A549 (cell line): ENCODE results near the gene GPR137C. TPM values are rescaled to one million over a fixed set of nuclear protein-coding genes. Genes with fewer than 3 reads are reported as not detected.

Experiments used
- ATAC-seq, 2 experiments: fragments of 200-7000 bp in 1 of 2; fragments of >200 bp in 1 of 2; cut with Nextera tagmentation in 1 of 2; cut with Tn5 transposase in 1 of 2; 3 replicates each; pipeline versions ENCODE4 v1.8.0 to v1.9.1; 2018 to 2020; ENCODE audit warnings: mild to moderate bottlenecking in 1 of 2, moderate library complexity in 1 of 2
- CTCF ChIA-PET: fragments of 300-600 bp; sonication (Branson Sonifier 250); formaldehyde crosslinking; extraction: SDS; loops from one replicate; lab custom pipeline; 2021; ENCODE audit warnings: antibody characterized with exemption, inconsistent platforms; lab: Yijun Ruan, JAX
- POLR2A ChIA-PET: fragments of 350-600 bp; formaldehyde crosslinking; extraction: SDS; loops from one replicate; lab custom pipeline; 2021; ENCODE audit warnings: antibody characterized with exemption, inconsistent platforms; lab: Yijun Ruan, JAX
- DNase-seq, 2 experiments: peaks; one replicate each; pipeline versions ENCODE4 v3.0.0 to v3.0.0-alpha.2; 2011 to 2016; ENCODE audit warnings: low read depth in 1 of 2, low spot score in 1 of 2
- FAIRE-seq: peaks from 2 replicates; lab custom pipeline; 2011; peaks lifted over from hg19 to GRCh38; lab: Jason Lieb, UNC
- H3K27ac ChIP-seq, 2 experiments: fragments of >200 bp; sonication (Bioruptor Twin); formaldehyde crosslinking; 3 replicates each; pipeline ENCODE4 v1.5.1; 2016 to 2017
- H3K4me1 ChIP-seq: fragments of >200 bp; sonication (Bioruptor Twin); formaldehyde crosslinking; 3 replicates; pipeline ENCODE4 v1.6.1; 2016
- H3K4me2 ChIP-seq: fragments of >200 bp; sonication (Bioruptor Twin); formaldehyde crosslinking; 3 replicates; pipeline ENCODE4 v1.6.1; 2016
- H3K4me3 ChIP-seq: fragments of >200 bp; sonication (Bioruptor Twin); formaldehyde crosslinking; 3 replicates; pipeline ENCODE4 v1.5.1; 2016
- H3K9me3 ChIP-seq: fragments of >200 bp; sonication (Bioruptor Twin); formaldehyde crosslinking; 3 replicates; pipeline ENCODE4 v1.6.1; 2016
- CBX8 ChIP-seq: fragments of 200-600 bp; sonication (generic); IDR thresholded peaks from 2 replicates; pipeline ENCODE4 v1.6.1; 2016
- CHD2 ChIP-seq: fragments of 150-350 bp; IDR thresholded peaks from 2 replicates; pipeline ENCODE4 v1.6.1; 2014; ENCODE audit warnings: low read length; ENCODE audit not compliant: partially characterized antibody
- CTCF ChIP-seq: fragments of >200 bp; sonication (Bioruptor Twin); formaldehyde crosslinking; IDR thresholded peaks from 3 replicates; pipeline ENCODE4 v1.5.1; 2016
- EHF ChIP-seq: fragments of 250-450 bp; sonication (Bioruptor Pico); IDR thresholded peaks from 2 replicates; pipeline ENCODE4 v1.5.0; 2020; ENCODE audit warnings: mild to moderate bottlenecking
- ESRRA ChIP-seq: fragments of 150-350 bp; IDR thresholded peaks from 2 replicates; pipeline ENCODE4 v1.6.1; 2014; ENCODE audit warnings: mild to moderate bottlenecking, low read length, borderline replicate concordance
- FOSB ChIP-seq: fragments of 250-450 bp; sonication (Bioruptor Pico); IDR thresholded peaks from 2 replicates; pipeline ENCODE4 v1.5.0; 2020; ENCODE audit warnings: mild to moderate bottlenecking, moderate library complexity
- GATA3 ChIP-seq: IDR thresholded peaks from 2 replicates; pipeline ENCODE4 v1.6.1; 2012; ENCODE audit warnings: borderline replicate concordance
- HOXA7 ChIP-seq: fragments of 250-450 bp; sonication (Bioruptor Pico); IDR thresholded peaks from 2 replicates; pipeline ENCODE4 v1.5.0; 2020; ENCODE audit warnings: mild to moderate bottlenecking, moderate library complexity
- HOXB13 ChIP-seq: fragments of 250-450 bp; sonication (Bioruptor Pico); IDR thresholded peaks from 2 replicates; pipeline ENCODE4 v1.5.0; 2020; ENCODE audit warnings: low read depth, mild to moderate bottlenecking, moderate library complexity
- JUN ChIP-seq, 2 experiments: fragments of >200 bp; sonication (Bioruptor Twin); formaldehyde crosslinking; IDR thresholded peaks; 2 replicates in 1 of 2; 3 replicates in 1 of 2; pipeline ENCODE4 v1.6.1; 2016 to 2017
- MAZ ChIP-seq: fragments of 150-350 bp; IDR thresholded peaks from 2 replicates; pipeline ENCODE4 v1.6.1; 2014; ENCODE audit warnings: antibody characterized with exemption, low read depth, low read length, borderline replicate concordance
- NFE2L2 ChIP-seq: fragments of 150-350 bp; conservative IDR thresholded peaks from 2 replicates; pipeline ENCODE4 v1.6.1; 2014; ENCODE audit warnings: low read length
- NR3C1 ChIP-seq: fragments of >200 bp; sonication (Bioruptor Twin); formaldehyde crosslinking; IDR thresholded peaks from 3 replicates; pipeline ENCODE4 v1.6.1; 2017
- RARB ChIP-seq: fragments of 250-450 bp; sonication (Bioruptor Pico); IDR thresholded peaks from 2 replicates; pipeline ENCODE4 v1.8.0; 2021; ENCODE audit warnings: mild to moderate bottlenecking, moderate library complexity
- REST ChIP-seq: fragments of 200-600 bp; sonication (generic); IDR thresholded peaks from 2 replicates; pipeline ENCODE4 v1.6.1; 2016; ENCODE audit warnings: antibody characterized with exemption, mild to moderate bottlenecking, moderate library complexity
- RNF2 ChIP-seq: fragments of 200-600 bp; sonication (generic); IDR thresholded peaks from 2 replicates; pipeline ENCODE4 v1.6.1; 2016; ENCODE audit warnings: low read depth, mild to moderate bottlenecking, antibody characterized with exemption, moderate library complexity, borderline replicate concordance
- SREBF2 ChIP-seq: fragments of 450-650 bp; IDR thresholded peaks from 2 replicates; pipeline ENCODE4 v1.6.1; 2014; ENCODE audit warnings: mild to moderate bottlenecking, moderate library complexity
- TFCP2L1 ChIP-seq: fragments of 250-450 bp; sonication (Bioruptor Pico); IDR thresholded peaks from 2 replicates; pipeline ENCODE4 v1.5.0; 2021; ENCODE audit warnings: mild to moderate bottlenecking
- TP53 ChIP-seq: fragments of 250-450 bp; sonication (Bioruptor Pico); IDR thresholded peaks from 2 replicates; pipeline ENCODE4 v1.5.0; 2021; ENCODE audit warnings: mild to moderate bottlenecking, moderate library complexity
- ZC3H11A ChIP-seq: fragments of 450-650 bp; IDR thresholded peaks from 2 replicates; pipeline ENCODE4 v1.6.1; 2014; ENCODE audit warnings: antibody characterized with exemption, mild to moderate bottlenecking
- ZNF302 ChIP-seq: fragments of 250-450 bp; sonication (Bioruptor Pico); IDR thresholded peaks from 2 replicates; pipeline ENCODE4 v1.9.0; 2021; ENCODE audit warnings: inconsistent platforms, mild to moderate bottlenecking, moderate library complexity
- WGBS: methylation state at CpG from one replicate; pipeline ENCODE4 v1.1.6; 2017; ENCODE audit errors: missing lambda C conversion rate; 5-methylcytosine and 5-hydroxymethylcytosine counted together
- polyA plus RNA-seq, 4 experiments: library from polyadenylated mRNA; depleted of rRNA in 3 of 4; stranded (reverse); fragments of >200 nt; fragmentation: RNase III in 1 of 4; extraction: RNeasy Plus Mini Kit Qiagen cat#74134 plus additional on column Dnase treatment in 1 of 4; gene quantifications; 2 replicates in 3 of 4; 3 replicates in 1 of 4; pipeline ENCODE4 v1.2.3, GENCODE V29; 2011 to 2017
- TF ChIP-seq, protein P1 (sequence below): fragments of 450-650 bp; IDR thresholded peaks from 2 replicates; pipeline ENCODE4 v1.6.1; 2014; ENCODE audit warnings: antibody characterized with exemption
- TF ChIP-seq, protein P2 (sequence below): fragments of >200 bp; sonication (Bioruptor Twin); formaldehyde crosslinking; IDR thresholded peaks from 2 replicates; pipeline ENCODE4 v1.6.1; 2016
- TF ChIP-seq, protein P3 (sequence below): IDR thresholded peaks from 2 replicates; pipeline ENCODE4 v1.6.1; 2012; ENCODE audit warnings: low read depth, borderline replicate concordance

Gene GPR137C
- polyA plus RNA-seq, 2 of the 4 experiments (the other 2 are of a cell fraction), result 0.21 to 0.27 TPM

DNA sequence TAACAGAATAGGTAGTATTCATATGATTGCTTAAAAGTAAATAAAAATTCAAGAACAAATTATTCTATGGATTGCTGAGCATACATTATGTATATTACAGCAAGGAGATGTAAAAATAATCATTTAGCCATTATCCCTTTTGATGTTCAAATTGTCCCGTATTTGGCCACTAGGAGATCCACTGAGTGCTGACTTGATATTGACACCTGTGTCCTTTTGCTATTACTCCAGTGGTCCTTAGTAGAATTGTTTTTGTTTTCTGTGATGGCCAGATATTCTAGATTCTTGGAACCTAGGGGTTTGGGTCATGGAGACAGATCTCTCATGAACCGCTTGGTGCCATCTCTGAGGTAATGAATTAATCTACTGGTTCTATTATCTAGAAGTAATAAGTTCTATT is 126.0 kb downstream of the GPR137C start:
- no peaks in the 10 kb centered on the region for H3K4me1 ChIP-seq
- POLR2A ChIA-PET, result no interaction called here
- no peak overlapping the region for H3K4me3 ChIP-seq
- H3K4me2 ChIP-seq, result no peak overlapping the region
- TF ChIP-seq CTCF (peak; percentile 22; the same call in 1 of the 3 replicates), HOXA7 (no peak)
- ATAC-seq (peak; percentile 70 to 71; a peak in 4 of 6 replicates), FAIRE-seq (no peak), DNase-seq (peak; percentile 26 to 34)
- CTCF ChIA-PET, result interaction anchor here (1.0 kb wide), 1 partner anchor 17 kb away, joined by 3 read pairs; the partner anchor contains the start of gene ERO1A
- H3K27ac ChIP-seq, result no peak overlapping the region
- H3K9me3 ChIP-seq, result no peaks in the 10 kb centered on the region
- WGBS, result 86% methylated on average over 2 of the region's 2 CpGs

GRCh38 chr14:52683985-52684520 is 131.4 kb downstream of the GPR137C start:
- peak; percentile 26 to 30; a peak in 2 of 6 replicates for ATAC-seq
- 77% methylated on average over 2 of the region's 2 CpGs for WGBS
- ChIA-PET POLR2A (no interaction called here), CTCF (interaction anchor here (0.6 to 1.8 kb wide), 3 partner anchors 9 to 116 kb away, joined by 3 to 4 read pairs (median 3); no protein-coding TSS in a partner anchor)
- Histone ChIP-seq H3K27ac (0 out of 6 replicates have a peak overlapping the region, but pooled peaks of 1 of the 2 experiments have one; percentile 19), H3K4me3 (no peak overlapping the region), H3K4me2 (no peak overlapping the region), H3K4me1 (peaks cover 9% of the 10 kb centered on the region; the same call in 2 of the 3 replicates), H3K9me3 (no peaks in the 10 kb centered on the region)
- FAIRE-seq, result no peak
- TF ChIP-seq, protein P1, sequence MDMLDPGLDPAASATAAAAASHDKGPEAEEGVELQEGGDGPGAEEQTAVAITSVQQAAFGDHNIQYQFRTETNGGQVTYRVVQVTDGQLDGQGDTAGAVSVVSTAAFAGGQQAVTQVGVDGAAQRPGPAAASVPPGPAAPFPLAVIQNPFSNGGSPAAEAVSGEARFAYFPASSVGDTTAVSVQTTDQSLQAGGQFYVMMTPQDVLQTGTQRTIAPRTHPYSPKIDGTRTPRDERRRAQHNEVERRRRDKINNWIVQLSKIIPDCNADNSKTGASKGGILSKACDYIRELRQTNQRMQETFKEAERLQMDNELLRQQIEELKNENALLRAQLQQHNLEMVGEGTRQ, result peak; percentile 70
- no peak for TF ChIP-seq REST
- DNase-seq, result peak in 1 of 2 experiments; percentile 44

DNA sequence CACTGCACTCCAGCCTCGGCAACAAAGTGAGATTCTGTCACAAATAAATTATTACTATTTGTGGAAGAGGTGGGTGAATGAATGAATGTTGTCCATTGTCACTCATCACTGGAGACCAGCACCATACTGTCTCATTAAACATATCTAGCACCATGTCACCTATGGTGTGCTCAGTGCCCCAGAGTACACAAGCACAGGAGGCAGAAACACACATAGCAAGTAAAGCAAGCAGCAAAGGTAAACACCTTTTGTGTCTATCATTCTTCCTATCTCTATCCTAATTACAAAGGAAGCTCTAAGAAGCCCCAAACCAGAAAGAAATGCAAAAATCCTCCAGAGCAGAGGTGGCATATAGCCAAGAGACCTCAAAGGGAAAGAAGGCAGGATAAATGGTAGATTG is 133.5 kb downstream of the GPR137C start:
- Histone ChIP-seq H3K4me1 (peaks cover 13% of the 10 kb centered on the region; the same call in 2 of the 3 replicates), H3K4me2 (no peak overlapping the region), H3K9me3 (no peaks in the 10 kb centered on the region), H3K4me3 (no peak overlapping the region), H3K27ac (no peak overlapping the region)
- DNase-seq (no peak), ATAC-seq (no peak), FAIRE-seq (no peak)
- 73% methylated on average over 1 of the region's 1 CpG for WGBS
- CTCF ChIA-PET, result interaction anchor here (1.5 kb wide), 1 partner anchor 1662 kb away, joined by 3 read pairs; no protein-coding TSS in a partner anchor
- no peak for TF ChIP-seq ESRRA
- TF ChIP-seq NR3C1, result no peak
- no peak for TF ChIP-seq SREBF2
- TF ChIP-seq, protein P2, sequence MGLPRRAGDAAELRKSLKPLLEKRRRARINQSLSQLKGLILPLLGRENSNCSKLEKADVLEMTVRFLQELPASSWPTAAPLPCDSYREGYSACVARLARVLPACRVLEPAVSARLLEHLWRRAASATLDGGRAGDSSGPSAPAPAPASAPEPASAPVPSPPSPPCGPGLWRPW, result no peak
- no peak for TF ChIP-seq JUN (IDR thresholded peaks at IDR 0.05)
- no peak for TF ChIP-seq HOXB13
- no peak for TF ChIP-seq MAZ
- TF ChIP-seq TP53, result no peak
- no peak for TF ChIP-seq FOSB (CRISPR knock-in tag)
- TF ChIP-seq CHD2, result no peak
- TF ChIP-seq RNF2, result no peak
- TF ChIP-seq RARB (CRISPR knock-in tag), result no peak
- no peak for TF ChIP-seq NFE2L2
- TF ChIP-seq, protein P3, sequence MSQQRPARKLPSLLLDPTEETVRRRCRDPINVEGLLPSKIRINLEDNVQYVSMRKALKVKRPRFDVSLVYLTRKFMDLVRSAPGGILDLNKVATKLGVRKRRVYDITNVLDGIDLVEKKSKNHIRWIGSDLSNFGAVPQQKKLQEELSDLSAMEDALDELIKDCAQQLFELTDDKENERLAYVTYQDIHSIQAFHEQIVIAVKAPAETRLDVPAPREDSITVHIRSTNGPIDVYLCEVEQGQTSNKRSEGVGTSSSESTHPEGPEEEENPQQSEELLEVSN, result no peak
- TF ChIP-seq ZNF302 (CRISPR knock-in tag), result no peak
- no peak for TF ChIP-seq GATA3
- TF ChIP-seq ZC3H11A, result no peak
- TF ChIP-seq EHF (CRISPR knock-in tag), result no peak
- no peak for TF ChIP-seq CBX8
- TF ChIP-seq TFCP2L1, result no peak
- TF ChIP-seq, all 56 proteins: peak for 0
- POLR2A ChIA-PET, result no interaction called here
